T-helper 1 cell treated with Interleukin-12 subunit alpha and Interleukin-12 subunit beta and Interleukin-4 antibody, amounts not matched to agents 30 μg/mL and 1 μg/mL, for 36 hours (primary cell): ENCODE measurements around the gene C1orf141.

Source experiments
- H3K27ac Mint-ChIP-seq: one replicate; pipeline ENCODE4 v1.8.0; 2021; ENCODE audit warnings: mild to moderate bottlenecking, mixed read lengths
- H3K27me3 Mint-ChIP-seq: one replicate; pipeline ENCODE4 v1.8.0; 2021; ENCODE audit warnings: low read depth, mixed read lengths
- H3K36me3 Mint-ChIP-seq: one replicate; pipeline ENCODE4 v1.8.0; 2021; ENCODE audit warnings: low read depth, mixed read lengths
- H3K4me1 Mint-ChIP-seq: one replicate; pipeline ENCODE4 v1.8.0; 2021; ENCODE audit warnings: low read depth, mixed read lengths
- H3K4me3 Mint-ChIP-seq: one replicate; pipeline ENCODE4 v1.8.0; 2021; ENCODE audit warnings: mild to moderate bottlenecking, moderate library complexity, mixed read lengths
- H3K9me3 Mint-ChIP-seq: one replicate; pipeline ENCODE4 v1.8.0; 2021; ENCODE audit warnings: mixed read lengths

C1orf141 gene

DNA sequence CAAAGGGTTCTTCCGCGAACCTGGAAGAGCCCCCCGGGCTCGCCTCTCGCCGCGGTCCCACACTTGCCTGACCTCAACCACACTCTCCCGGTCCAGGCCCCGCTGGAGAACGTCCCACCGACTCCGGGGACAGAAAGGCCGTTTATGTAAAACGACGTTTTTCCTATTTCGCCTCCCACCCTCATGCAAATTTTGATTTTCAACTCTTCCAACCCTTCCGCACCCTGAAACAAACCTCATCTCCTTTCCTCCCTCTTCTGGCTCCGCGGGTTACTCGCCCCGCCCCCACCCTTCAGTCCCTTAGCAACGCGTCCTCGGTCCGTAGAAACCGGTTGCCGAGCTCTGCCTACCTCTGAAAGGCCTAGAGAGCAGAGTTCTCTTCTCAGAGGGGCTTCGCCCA is at the start of gene C1orf141:
Gene C1orf141, minus strand, starts transcription at position 276 of the 400 bp plus-strand sequence. CDS start 7,730 bp downstream, outside the sequence.
- Mint-ChIP-seq H3K4me3 (peak within 1 kb of the TSS; percentile 75), H3K4me1 (peaks cover 12% of the 10 kb centered on the region), H3K9me3 (no peaks in the 10 kb centered on the region), H3K27ac (no peak within 1 kb of the TSS), H3K36me3 (no peaks in the 10 kb centered on the region), H3K27me3 (no peaks in the 10 kb centered on the region)

DNA sequence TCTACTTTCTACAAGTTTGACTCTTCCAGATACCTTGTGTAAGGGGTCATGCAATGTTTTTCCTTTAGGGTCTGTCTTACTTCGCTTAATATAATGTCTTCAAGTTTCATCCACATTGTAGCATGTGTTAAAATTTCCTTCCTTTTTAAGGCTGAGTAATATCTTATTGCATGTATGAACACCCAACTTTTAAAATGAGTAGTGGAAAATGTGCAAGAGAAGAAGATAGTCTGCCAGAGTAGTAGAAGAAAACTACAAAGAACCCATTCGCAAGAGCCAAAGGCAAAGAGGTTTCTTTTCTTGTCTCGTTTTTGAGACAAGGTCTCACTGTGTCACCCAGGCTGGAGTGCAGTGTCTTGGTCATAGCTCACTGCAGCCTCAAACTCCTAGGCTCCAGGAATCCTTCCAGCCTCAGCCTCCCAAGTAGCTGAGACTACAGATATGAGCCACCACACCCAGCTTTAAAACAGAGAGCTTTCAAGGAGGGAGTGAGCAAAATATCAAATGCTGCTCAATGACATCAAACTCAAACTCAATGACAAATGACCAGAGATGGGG is 40.8 kb upstream of the C1orf141 start:
- Mint-ChIP-seq H3K27me3 (no peaks in the 10 kb centered on the region), H3K4me3 (peak overlapping the region; percentile 55), H3K36me3 (peaks cover 35% of the 10 kb centered on the region), H3K27ac (peak overlapping the region; percentile 87), H3K9me3 (peaks cover 19% of the 10 kb centered on the region), H3K4me1 (peaks cover 54% of the 10 kb centered on the region)

DNA sequence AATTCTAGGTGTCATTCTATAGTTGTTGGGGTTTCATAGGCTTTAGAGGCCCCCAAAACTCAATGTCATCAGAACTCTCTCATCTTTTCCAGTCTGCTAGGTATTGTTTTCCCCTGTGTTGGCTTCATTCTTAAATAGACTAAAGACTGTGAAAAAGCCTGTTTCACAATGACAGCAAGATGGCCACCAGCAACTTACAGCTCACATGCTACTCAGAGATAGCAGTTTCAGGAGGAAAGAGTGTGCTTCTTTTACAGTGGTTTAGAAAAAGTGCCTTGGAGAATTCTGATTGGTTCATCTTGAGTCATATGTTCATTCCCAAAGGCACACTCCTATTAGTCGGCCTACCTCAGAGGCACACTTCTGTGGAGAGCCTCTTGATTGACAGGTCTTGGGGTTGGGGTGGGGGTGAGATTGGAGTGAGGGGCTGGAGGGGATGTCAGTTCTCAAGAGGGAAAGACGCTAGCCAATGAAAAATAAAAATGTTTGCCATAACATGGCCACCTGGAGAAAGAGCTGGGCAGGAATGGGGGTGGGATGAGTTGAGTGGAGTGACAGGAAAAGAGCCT is 40.0 kb upstream of the C1orf141 start:
- Mint-ChIP-seq H3K4me3 (peak overlapping the region; percentile 21), H3K27ac (peak overlapping the region; percentile 87), H3K9me3 (peaks cover 17% of the 10 kb centered on the region), H3K36me3 (peaks cover 32% of the 10 kb centered on the region), H3K4me1 (peaks cover 54% of the 10 kb centered on the region), H3K27me3 (no peaks in the 10 kb centered on the region)

- Mint-ChIP-seq H3K27ac (peak overlapping the region; percentile 26), H3K4me3 (no peak overlapping the region), H3K4me1 (peaks cover 52% of the 10 kb centered on the region), H3K9me3 (peaks cover 10% of the 10 kb centered on the region), H3K27me3 (no peaks in the 10 kb centered on the region), H3K36me3 (peaks cover 25% of the 10 kb centered on the region)
Observed at GRCh38 chr1:67173988-67174387, 39.2 kb upstream of the C1orf141 start.

DNA sequence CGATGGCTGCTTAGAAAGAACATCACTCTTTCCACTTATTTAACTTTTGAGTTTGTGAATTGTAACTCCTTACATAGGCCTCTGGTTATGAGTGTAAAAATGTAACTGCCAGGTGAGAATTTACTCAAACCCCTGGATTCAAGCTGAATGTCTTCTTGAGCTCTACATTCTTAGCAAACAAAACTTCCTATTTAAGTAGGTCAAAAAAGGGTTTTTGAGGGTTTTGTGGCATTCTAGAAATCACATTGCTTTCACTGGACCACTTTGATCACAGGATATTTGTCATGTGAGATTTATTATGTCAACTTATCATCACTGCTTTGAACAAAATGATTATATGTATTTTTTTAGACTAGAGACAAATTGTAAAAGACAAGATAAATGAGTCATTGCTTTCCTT is 37.2 kb upstream of the C1orf141 start:
- H3K4me1 Mint-ChIP-seq, result peaks cover 62% of the 10 kb centered on the region

GRCh38 chr1:67171574-67171955 is 36.8 kb upstream of the C1orf141 start:
- peak overlapping the region; percentile 61 for H3K4me3 Mint-ChIP-seq
- peaks cover 10% of the 10 kb centered on the region for H3K9me3 Mint-ChIP-seq
- peaks cover 19% of the 10 kb centered on the region for H3K36me3 Mint-ChIP-seq
- H3K27ac Mint-ChIP-seq, result peak overlapping the region; percentile 95
- H3K4me1 Mint-ChIP-seq, result peaks cover 63% of the 10 kb centered on the region
- H3K27me3 Mint-ChIP-seq, result no peaks in the 10 kb centered on the region

More for the DNA sequence above, 37.2 kb upstream of the C1orf141 start:
- Mint-ChIP-seq H3K27ac (peak overlapping the region; percentile 95), H3K4me3 (peak overlapping the region; percentile 61), H3K27me3 (no peaks in the 10 kb centered on the region), H3K36me3 (peaks cover 19% of the 10 kb centered on the region), H3K9me3 (peaks cover 10% of the 10 kb centered on the region)

GRCh38 chr1:67170751-67171573 is 36.2 kb upstream of the C1orf141 start:
- H3K27me3 Mint-ChIP-seq, result no peaks in the 10 kb centered on the region
- peak overlapping the region; percentile 95 for H3K27ac Mint-ChIP-seq
- H3K36me3 Mint-ChIP-seq, result peaks cover 17% of the 10 kb centered on the region
- H3K9me3 Mint-ChIP-seq, result peaks cover 7% of the 10 kb centered on the region
- peak overlapping the region; percentile 61 for H3K4me3 Mint-ChIP-seq
- H3K4me1 Mint-ChIP-seq, result peaks cover 64% of the 10 kb centered on the region

- Mint-ChIP-seq H3K4me1 (peaks cover 63% of the 10 kb centered on the region), H3K9me3 (peaks cover 9% of the 10 kb centered on the region), H3K36me3 (peaks cover 9% of the 10 kb centered on the region), H3K4me3 (peak overlapping the region; percentile 36), H3K27ac (peak overlapping the region; percentile 95), H3K27me3 (no peaks in the 10 kb centered on the region)
Observed at GRCh38 chr1:67169932-67170331, 35.2 kb upstream of the C1orf141 start.

DNA sequence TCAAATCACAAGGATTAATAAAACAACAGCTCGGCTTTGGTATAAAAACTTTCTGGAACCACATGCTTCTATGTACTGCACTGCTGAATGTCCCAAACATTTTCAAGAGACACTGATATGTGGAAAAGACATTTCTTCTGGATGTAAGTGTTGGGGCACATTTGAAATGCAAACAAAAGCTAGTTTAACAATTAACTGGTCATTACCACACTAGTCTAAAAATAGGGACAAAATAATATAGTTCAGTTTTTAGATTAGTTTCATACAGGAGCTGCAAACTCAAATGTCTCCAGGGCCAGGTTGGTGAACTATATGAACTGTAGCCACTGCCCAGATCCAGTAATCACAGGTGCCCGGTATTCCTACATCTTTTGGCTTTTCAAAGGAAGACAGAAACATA is 34.7 kb upstream of the C1orf141 start:
- Mint-ChIP-seq H3K27ac (peak overlapping the region; percentile 69), H3K4me3 (peak overlapping the region; percentile 36), H3K27me3 (no peaks in the 10 kb centered on the region), H3K9me3 (peaks cover 6% of the 10 kb centered on the region), H3K36me3 (peaks cover 6% of the 10 kb centered on the region), H3K4me1 (peaks cover 64% of the 10 kb centered on the region)

DNA sequence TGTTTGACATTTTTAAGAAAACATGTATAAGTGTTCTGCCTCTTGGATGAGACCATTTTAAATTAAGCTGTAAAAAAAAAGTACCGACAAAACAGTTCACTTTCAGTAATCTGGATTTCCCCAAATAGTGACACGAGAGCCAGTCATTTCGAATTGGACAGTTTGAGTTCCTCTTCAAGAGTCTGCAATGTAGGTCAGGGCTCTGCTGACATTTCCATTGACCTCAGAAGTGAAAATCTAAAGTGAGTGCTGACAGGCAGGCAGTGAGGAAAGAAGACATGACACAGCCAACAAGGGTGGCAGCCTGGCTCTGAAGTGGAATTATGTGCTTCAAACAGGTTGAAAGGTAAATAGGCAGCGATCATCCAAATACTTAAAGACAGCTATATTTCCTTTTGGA is 31.4 kb upstream of the C1orf141 start, which contains the start of gene IL23R:
Gene IL23R, plus strand, starts transcription at position 259 of the 400 bp plus-strand sequence. CDS start 1,667 bp downstream, outside the sequence.
- Mint-ChIP-seq H3K4me3 (peak within 1 kb of the TSS; percentile 82), H3K9me3 (peaks cover 6% of the 10 kb centered on the region), H3K27ac (peak within 1 kb of the TSS; percentile 94), H3K36me3 (peaks cover 2% of the 10 kb centered on the region), H3K27me3 (no peaks in the 10 kb centered on the region), H3K4me1 (peaks cover 63% of the 10 kb centered on the region)

DNA sequence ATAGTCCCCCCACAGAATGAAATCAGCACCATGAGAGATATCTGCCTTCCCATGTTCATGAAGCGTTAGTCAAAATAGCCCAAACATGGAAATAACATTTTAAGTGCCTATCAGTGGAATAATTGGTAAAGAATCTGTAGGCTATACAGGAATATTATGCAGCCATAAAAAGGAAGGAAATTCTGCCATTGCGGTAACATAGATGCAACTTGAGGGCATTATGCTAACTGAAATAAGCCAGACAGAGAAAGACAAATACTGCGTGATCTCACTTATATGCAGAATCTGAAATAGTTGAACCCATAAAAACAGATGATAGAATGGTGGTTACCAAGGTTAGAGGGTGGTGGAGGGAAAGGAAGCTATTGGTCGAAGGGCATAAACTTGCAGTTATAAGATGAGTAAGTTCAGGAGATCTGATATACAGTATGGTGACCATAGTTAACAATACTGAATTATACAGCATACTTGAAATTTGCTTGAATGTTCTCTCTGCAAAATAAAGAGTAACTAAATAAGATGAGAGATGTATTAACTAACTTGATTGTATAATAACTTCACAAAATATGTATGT is 30.8 kb upstream of the C1orf141 start:
- H3K27me3 Mint-ChIP-seq, result no peaks in the 10 kb centered on the region
- H3K4me3 Mint-ChIP-seq, result peak overlapping the region; percentile 8
- H3K27ac Mint-ChIP-seq, result peak overlapping the region; percentile 94
- H3K9me3 Mint-ChIP-seq, result peaks cover 6% of the 10 kb centered on the region
- peaks cover 2% of the 10 kb centered on the region for H3K36me3 Mint-ChIP-seq
- peaks cover 57% of the 10 kb centered on the region for H3K4me1 Mint-ChIP-seq

- Mint-ChIP-seq H3K36me3 (peaks cover 2% of the 10 kb centered on the region), H3K9me3 (peaks cover 6% of the 10 kb centered on the region), H3K4me3 (peak overlapping the region; percentile 30), H3K27ac (peak overlapping the region; percentile 88), H3K27me3 (no peaks in the 10 kb centered on the region), H3K4me1 (peaks cover 49% of the 10 kb centered on the region)
Observed at GRCh38 chr1:67162954-67163353, 28.2 kb upstream of the C1orf141 start.

DNA sequence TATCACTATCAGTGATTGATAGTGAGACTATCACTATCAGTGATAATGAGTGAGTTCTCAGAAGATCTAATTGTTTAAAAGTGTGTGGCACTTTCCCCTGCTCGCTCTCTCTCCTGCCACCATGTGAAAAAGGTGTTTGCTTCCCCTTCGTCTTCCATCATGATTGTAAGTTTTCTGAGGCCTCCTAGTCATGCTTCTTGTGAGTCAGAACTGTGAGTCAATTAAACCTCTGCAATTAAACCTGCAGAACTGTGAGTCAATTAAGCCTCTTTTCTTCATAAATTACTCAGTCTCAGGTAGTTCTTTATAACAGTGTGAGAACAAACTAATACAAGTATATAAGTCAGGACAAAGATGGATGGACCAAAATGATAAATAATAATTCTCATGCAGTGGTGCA is 24.5 kb upstream of the C1orf141 start:
- Mint-ChIP-seq H3K36me3 (peaks cover 10% of the 10 kb centered on the region), H3K27ac (peak overlapping the region; percentile 62), H3K4me3 (no peak overlapping the region), H3K4me1 (peaks cover 28% of the 10 kb centered on the region), H3K27me3 (no peaks in the 10 kb centered on the region), H3K9me3 (no peaks in the 10 kb centered on the region)

- Mint-ChIP-seq H3K9me3 (no peaks in the 10 kb centered on the region), H3K27ac (no peak overlapping the region), H3K4me3 (no peak overlapping the region), H3K27me3 (no peaks in the 10 kb centered on the region), H3K36me3 (peaks cover 11% of the 10 kb centered on the region), H3K4me1 (peaks cover 21% of the 10 kb centered on the region)
Observed at GRCh38 chr1:67158401-67158800, 23.6 kb upstream of the C1orf141 start.
